Keratinocyte (primary cell): ENCODE results near the gene NOG. TPM values are rescaled to one million over a fixed set of nuclear protein-coding genes. Genes with fewer than 3 reads are reported as not detected.

Experiments
- DNase-seq: peaks from one replicate; pipeline ENCODE4 v3.0.0-alpha.2; 2011; ENCODE audit warnings: low read depth, missing footprints, low spot score
- FAIRE-seq: peaks from 2 replicates; lab custom pipeline; 2011; peaks lifted over from hg19 to GRCh38; lab: Jason Lieb, UNC
- H2AFZ ChIP-seq: 2 replicates; pipeline ENCODE4 v1.6.0; 2012; ENCODE audit warnings: low read length, control low read depth, inconsistent platforms; ENCODE audit not compliant: control insufficient read depth
- H3K27ac ChIP-seq: 2 replicates; pipeline ENCODE4 v1.5.1; 2011; ENCODE audit warnings: low read length; ENCODE audit not compliant: control insufficient read depth, insufficient read depth
- H3K27me3 ChIP-seq: 3 replicates; pipeline ENCODE4 v1.6.0; 2011; ENCODE audit warnings: low read length; ENCODE audit not compliant: control insufficient read depth, insufficient read depth; ENCODE audit errors: extremely low read depth
- H3K36me3 ChIP-seq, 2 experiments: 2 replicates in 1 of 2; 3 replicates in 1 of 2; pipeline ENCODE4 v1.5.1; 2011; ENCODE audit warnings: low read length in 2 of 2, mild to moderate bottlenecking in 1 of 2; ENCODE audit not compliant: control insufficient read depth in 2 of 2, insufficient read depth in 2 of 2; ENCODE audit errors: extremely low read depth in 1 of 2
- H3K4me1 ChIP-seq: 3 replicates; pipeline ENCODE4 v1.5.1; 2011; ENCODE audit warnings: low read length; ENCODE audit not compliant: control insufficient read depth, insufficient read depth; ENCODE audit errors: extremely low read depth
- H3K4me2 ChIP-seq: 3 replicates; pipeline ENCODE4 v1.6.0; 2011; ENCODE audit warnings: low read depth, low read length; ENCODE audit not compliant: control insufficient read depth, insufficient read depth; ENCODE audit errors: extremely low read depth
- H3K4me3 ChIP-seq, 3 experiments: fragments of 200-600 bp in 1 of 3; sonication (generic) in 1 of 3; 2 replicates in 2 of 3; 3 replicates in 1 of 3; pipeline ENCODE4 v1.5.1; 2011 to 2016; ENCODE audit warnings: low read length in 3 of 3, mild to moderate bottlenecking in 3 of 3, control low read depth in 2 of 3, inconsistent platforms in 1 of 3, low read depth in 1 of 3, mixed read lengths in 1 of 3, mixed run types in 1 of 3, moderate library complexity in 1 of 3; ENCODE audit not compliant: control insufficient read depth in 2 of 3, insufficient read depth in 2 of 3; ENCODE audit errors: extremely low read depth in 1 of 3
- H3K79me2 ChIP-seq: 2 replicates; pipeline ENCODE4 v1.6.0; 2012; ENCODE audit warnings: low read length; ENCODE audit not compliant: control insufficient read depth, insufficient read depth
- H3K9ac ChIP-seq: 3 replicates; pipeline ENCODE4 v1.6.0; 2011; ENCODE audit warnings: low read length; ENCODE audit not compliant: control insufficient read depth, insufficient read depth; ENCODE audit errors: extremely low read depth
- H3K9me1 ChIP-seq: 3 replicates; pipeline ENCODE4 v1.6.0; 2011; ENCODE audit warnings: low read length; ENCODE audit not compliant: control insufficient read depth, insufficient read depth; ENCODE audit errors: extremely low read depth
- H3K9me3 ChIP-seq: 2 replicates; pipeline ENCODE4 v1.5.1; 2012; ENCODE audit warnings: low read depth, low read length; ENCODE audit not compliant: control insufficient read depth
- H4K20me1 ChIP-seq: 3 replicates; pipeline ENCODE4 v1.6.0; 2011; ENCODE audit warnings: low read length; ENCODE audit not compliant: control insufficient read depth, insufficient read depth; ENCODE audit errors: extremely low read depth
- CTCF ChIP-seq, 3 experiments: IDR thresholded peaks in 1 of 3; conservative IDR thresholded peaks in 1 of 3; optimal IDR thresholded peaks in 1 of 3; 2 replicates in 2 of 3; 3 replicates in 1 of 3; pipeline versions ENCODE3 to v1.5.1; 2011; ENCODE audit warnings: low read length in 3 of 3, mild to moderate bottlenecking in 3 of 3, moderate library complexity in 2 of 3, control low read depth in 1 of 3, inconsistent platforms in 1 of 3; ENCODE audit not compliant: insufficient read depth in 2 of 3; ENCODE audit errors: extremely low read depth in 1 of 3
- EZH2 ChIP-seq: IDR thresholded peaks from one replicate; pipeline ENCODE4 v1.6.1; 2012; ENCODE audit warnings: inconsistent platforms, mild to moderate bottlenecking, low read length, moderate library complexity
- dilution Hi-C: fragments of 300-500 bp; cut with MboI; formaldehyde crosslinking; loops from one replicate; pipeline ENCODE4 v1.7.0; 2020; ENCODE audit warnings: low sequenced_read_pairs; ENCODE audit not compliant: extremely low pct_ligation_motif_present
- polyA plus RNA-seq, 5 experiments: library from polyadenylated mRNA; depleted of rRNA in 3 of 5; stranded (reverse) in 3 of 5; stranded (forward) in 1 of 5; unstranded in 1 of 5; fragments of >200 nt; gene quantifications; 1 replicate in 1 of 5; 2 replicates in 3 of 5; 3 replicates in 1 of 5; pipeline versions ENCODE4 v1.2.1 to v1.2.3, GENCODE V29; 2011 to 2012; ENCODE audit warnings: missing spikeins in 2 of 5, low read depth in 1 of 5, low replicate concordance in 1 of 5

The NOG gene
- polyA plus RNA-seq, 1 donor (not counting 4 experiments of a cell fraction or from before 2014, with no cell fraction given), result 0.68 TPM

DNA sequence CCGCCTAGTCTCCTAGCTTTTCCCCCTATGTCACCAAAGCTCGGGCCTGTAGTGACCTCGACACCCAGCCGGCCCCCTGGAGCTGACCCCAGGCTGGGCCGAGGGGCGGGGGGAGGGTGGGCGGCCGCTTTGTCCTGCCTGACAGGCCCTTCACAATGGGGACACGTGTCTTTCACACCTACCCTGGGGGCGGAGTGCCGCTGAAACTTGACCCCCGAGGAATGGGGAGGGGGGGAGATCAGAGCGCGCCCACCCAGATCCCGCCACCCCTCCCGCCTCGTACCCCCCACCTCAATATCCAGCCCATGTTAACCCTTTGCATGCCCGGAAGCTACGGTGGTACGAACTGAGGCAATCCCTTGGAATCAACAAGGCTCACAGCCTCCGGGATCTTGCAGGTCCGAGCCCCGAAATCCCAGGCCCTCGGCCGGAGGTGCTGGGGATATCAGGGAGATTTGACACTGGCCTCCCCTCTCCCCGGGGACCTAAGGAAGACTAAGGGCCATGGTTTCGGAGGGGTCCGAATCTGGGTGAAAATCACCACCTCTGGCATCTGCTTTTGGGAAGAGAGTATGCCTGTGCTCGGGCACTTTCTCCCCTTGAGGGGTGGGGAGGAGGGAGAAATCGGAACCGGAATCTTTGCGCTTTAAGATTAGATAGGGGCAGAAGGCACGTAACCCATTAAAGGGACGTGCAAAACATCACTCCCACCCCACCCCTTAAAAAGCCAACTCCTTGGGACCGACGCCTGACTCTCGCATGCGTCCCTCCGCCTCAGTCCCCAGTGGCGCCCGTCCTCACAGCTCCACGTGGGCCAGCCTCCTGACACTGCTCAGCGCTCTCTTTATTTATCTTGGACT lies 2.6 kb downstream of the NOG start:
- no peak for FAIRE-seq
- TF ChIP-seq CTCF (optimal IDR thresholded peaks at IDR 0.05 in 1 of 3, IDR thresholded peaks at IDR 0.05 in 1 of 3, conservative IDR thresholded peaks at IDR 0.05 in 1 of 3; ENCODE audit: extremely low read depth in 1 of 3, insufficient read depth in 2 of 3, low read length in 3 of 3), result no peak
- peak overlapping the region; percentile 39 for H3K9ac ChIP-seq
- no peaks in the 10 kb centered on the region for H3K9me3 ChIP-seq
- no peaks in the 10 kb centered on the region for H3K36me3 ChIP-seq
- peak overlapping the region; percentile 92 for H3K4me2 ChIP-seq
- peaks cover 24% of the 10 kb centered on the region for H3K27me3 ChIP-seq
- peaks cover 10% of the 10 kb centered on the region for H3K4me1 ChIP-seq
- peaks cover 6% of the 10 kb centered on the region for H3K79me2 ChIP-seq
- no peak for DNase-seq
- no peaks in the 10 kb centered on the region for H4K20me1 ChIP-seq
- dilution Hi-C loops, result no loop called here
- H3K4me3 ChIP-seq, result peak overlapping the region; percentile 0 to 83 (median 41)
- H2AFZ ChIP-seq, result peak overlapping the region; percentile 51
- H3K27ac ChIP-seq, result no peak overlapping the region
- no peaks in the 10 kb centered on the region for H3K9me1 ChIP-seq

DNA sequence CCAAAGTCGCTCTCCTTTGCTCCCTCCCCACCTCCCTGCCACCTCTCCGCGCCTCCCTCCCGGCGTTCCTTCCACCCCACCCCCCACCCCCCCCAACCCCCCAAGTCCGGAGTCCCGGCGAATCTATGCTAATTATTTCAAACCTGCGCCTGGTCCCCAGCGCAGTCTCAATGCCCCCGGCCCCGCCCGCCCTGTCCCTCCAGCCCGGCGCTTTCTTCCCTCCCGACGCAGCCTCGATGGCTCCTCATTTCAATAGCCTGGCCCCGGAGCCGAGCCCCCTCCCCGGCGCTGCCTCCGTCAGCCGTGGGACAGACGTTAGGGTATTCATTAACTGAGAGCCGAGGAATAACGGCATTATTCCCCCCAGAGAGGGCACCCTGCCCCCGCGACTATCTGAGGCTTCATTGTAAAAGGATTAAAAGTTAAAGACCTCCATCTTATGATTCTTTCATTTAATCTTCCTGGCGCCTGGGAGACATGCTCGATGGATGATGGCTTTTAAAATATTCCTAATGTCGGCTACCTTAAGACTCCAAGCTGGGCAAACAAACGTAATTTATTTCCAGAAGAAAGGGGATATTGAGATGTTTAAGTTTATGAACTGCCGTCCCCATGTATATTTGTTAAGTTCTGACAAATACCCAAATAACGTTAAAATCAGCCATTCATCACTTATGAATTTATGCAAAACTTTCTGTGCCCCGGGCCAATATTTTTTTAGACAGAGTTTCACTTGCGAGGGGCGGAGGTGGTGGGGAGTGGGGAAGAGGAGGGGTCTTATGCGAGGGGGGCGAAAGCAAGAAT lies 3.4 kb downstream of the NOG start:
- peak overlapping the region; percentile 39 for H3K9ac ChIP-seq
- no peak for DNase-seq

More for the DNA sequence above, 3.4 kb downstream of the NOG start:
- Histone ChIP-seq H3K4me2 (peak overlapping the region; percentile 92), H2AFZ (peak overlapping the region; percentile 51), H3K27me3 (peaks cover 24% of the 10 kb centered on the region), H3K4me3 (peak overlapping the region; percentile 17 to 41 (median 26)), H4K20me1 (no peaks in the 10 kb centered on the region), H3K9me1 (no peaks in the 10 kb centered on the region), H3K79me2 (peaks cover 6% of the 10 kb centered on the region), H3K27ac (no peak overlapping the region), H3K9me3 (no peaks in the 10 kb centered on the region), H3K4me1 (peaks cover 10% of the 10 kb centered on the region), H3K36me3 (no peaks in the 10 kb centered on the region)
- FAIRE-seq, result no peak
- TF ChIP-seq CTCF (optimal IDR thresholded peaks at IDR 0.05 in 1 of 3, IDR thresholded peaks at IDR 0.05 in 1 of 3, conservative IDR thresholded peaks at IDR 0.05 in 1 of 3; ENCODE audit: extremely low read depth in 1 of 3, insufficient read depth in 2 of 3, low read length in 3 of 3), result no peak
- no peak for TF ChIP-seq EZH2
- dilution Hi-C loops, result no loop called here
